Measurements from ENCODE around the gene NDUFS1. TPM values are rescaled to one million over a fixed set of nuclear protein-coding genes. Genes with fewer than 3 reads are reported as not detected.
A peak's percentile ranks its signal among the peaks of the same experiment; 100 is the strongest.

NDUFS1 gene
- total and polyA plus RNA-seq, 4 donors, result 16.3 to 87.4 (median 60.5) TPM

DNA sequence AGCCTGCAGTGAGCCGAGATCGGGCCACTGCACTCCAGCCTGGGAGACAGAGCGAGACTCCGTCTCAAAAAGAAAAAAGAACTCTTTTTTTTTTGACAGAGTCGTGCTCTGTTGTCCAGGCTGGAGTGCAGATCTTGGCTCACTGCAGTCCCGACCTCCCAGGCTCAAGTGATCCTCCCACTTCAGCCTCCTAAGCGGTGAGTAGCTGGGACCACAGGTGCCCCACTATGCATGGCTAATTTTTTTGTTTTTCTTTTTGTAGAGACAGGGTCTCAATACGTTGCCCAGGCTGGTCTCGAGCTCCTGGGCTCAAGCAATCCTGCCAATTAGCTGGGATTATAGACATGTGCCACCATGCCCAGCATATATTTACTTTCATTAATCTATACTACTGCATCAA lies 60.8 kb downstream of the NDUFS1 start:
- no peaks in the 10 kb centered on the region for H3K4me1 ChIP-seq (ENCODE audit: control insufficient read depth in 5 of 5, insufficient read depth in 5 of 5, low read length in 5 of 5)
- no peak overlapping the region for H3K9ac ChIP-seq (ENCODE audit: insufficient read depth in 1 of 2, low read length in 2 of 2)
- no peak for DNase-seq
- WGBS, 2 donors, result 71 to 85% methylated on average over 9 of the region's 9 CpGs
- H3K9me3 ChIP-seq (ENCODE audit: control insufficient read depth in 4 of 4, insufficient read depth in 3 of 4, low read length in 3 of 4), result no peaks in the 10 kb centered on the region
- H3K4me3 ChIP-seq, result no peak overlapping the region
- TF ChIP-seq, protein P1, sequence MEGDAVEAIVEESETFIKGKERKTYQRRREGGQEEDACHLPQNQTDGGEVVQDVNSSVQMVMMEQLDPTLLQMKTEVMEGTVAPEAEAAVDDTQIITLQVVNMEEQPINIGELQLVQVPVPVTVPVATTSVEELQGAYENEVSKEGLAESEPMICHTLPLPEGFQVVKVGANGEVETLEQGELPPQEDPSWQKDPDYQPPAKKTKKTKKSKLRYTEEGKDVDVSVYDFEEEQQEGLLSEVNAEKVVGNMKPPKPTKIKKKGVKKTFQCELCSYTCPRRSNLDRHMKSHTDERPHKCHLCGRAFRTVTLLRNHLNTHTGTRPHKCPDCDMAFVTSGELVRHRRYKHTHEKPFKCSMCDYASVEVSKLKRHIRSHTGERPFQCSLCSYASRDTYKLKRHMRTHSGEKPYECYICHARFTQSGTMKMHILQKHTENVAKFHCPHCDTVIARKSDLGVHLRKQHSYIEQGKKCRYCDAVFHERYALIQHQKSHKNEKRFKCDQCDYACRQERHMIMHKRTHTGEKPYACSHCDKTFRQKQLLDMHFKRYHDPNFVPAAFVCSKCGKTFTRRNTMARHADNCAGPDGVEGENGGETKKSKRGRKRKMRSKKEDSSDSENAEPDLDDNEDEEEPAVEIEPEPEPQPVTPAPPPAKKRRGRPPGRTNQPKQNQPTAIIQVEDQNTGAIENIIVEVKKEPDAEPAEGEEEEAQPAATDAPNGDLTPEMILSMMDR (IDR thresholded peaks at IDR 0.05; ENCODE audit: control extremely low read depth, extremely low read depth), result no peak
- no peaks in the 10 kb centered on the region for H3K27me3 ChIP-seq (ENCODE audit: control insufficient read depth in 3 of 3, insufficient read depth in 3 of 3, low read length in 2 of 3)
- H3K36me3 ChIP-seq (ENCODE audit: control insufficient read depth in 4 of 4, insufficient read depth in 4 of 4, low read length in 4 of 4), result peaks cover 0 to 3% (median 0%) of the 10 kb centered on the region in 4 donors
- no peak for ATAC-seq (ENCODE audit: insufficient read depth, low FRiP score)
- H3K27ac ChIP-seq (ENCODE audit: low read depth in 1 of 2, low read length in 1 of 2), result no peak overlapping the region

DNA sequence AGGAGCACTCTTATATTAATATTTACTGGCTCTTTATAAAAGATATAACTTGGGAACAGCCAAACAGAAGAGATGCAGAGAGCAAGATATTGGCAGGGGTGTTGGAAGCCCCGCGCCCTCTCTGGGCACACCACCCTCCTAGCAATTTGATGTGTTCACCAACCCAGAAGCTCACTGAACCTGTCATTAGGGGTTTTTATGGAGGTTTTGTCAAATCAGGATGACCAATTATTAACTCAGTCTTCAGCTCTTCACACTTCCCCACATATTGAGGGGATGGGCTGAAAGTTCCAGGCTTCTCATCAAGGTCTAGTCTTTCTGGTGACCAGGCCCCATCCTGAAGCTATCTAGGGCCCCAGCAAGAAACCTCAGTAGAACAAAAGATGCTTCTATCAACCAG lies 62.4 kb downstream of the NDUFS1 start:
- WGBS, 2 donors, result 92 to 100% methylated on average over 2 of the region's 2 CpGs
- H3K4me1 ChIP-seq (ENCODE audit: control insufficient read depth in 5 of 5, insufficient read depth in 5 of 5, low read length in 5 of 5), result no peaks in the 10 kb centered on the region
- H3K36me3 ChIP-seq (ENCODE audit: control insufficient read depth in 4 of 4, insufficient read depth in 4 of 4, low read length in 4 of 4), result peaks cover 0 to 4% (median 1%) of the 10 kb centered on the region in 4 donors
- H3K9ac ChIP-seq (ENCODE audit: insufficient read depth in 1 of 2, low read length in 2 of 2), result no peak overlapping the region
- no peak overlapping the region for H3K27ac ChIP-seq (ENCODE audit: low read depth in 1 of 2, low read length in 1 of 2)
- no peak overlapping the region for H3K4me3 ChIP-seq
- H3K27me3 ChIP-seq (ENCODE audit: control insufficient read depth in 3 of 3, insufficient read depth in 3 of 3, low read length in 2 of 3), result no peaks in the 10 kb centered on the region
- DNase-seq, result no peak
- H3K9me3 ChIP-seq (ENCODE audit: control insufficient read depth in 4 of 4, insufficient read depth in 3 of 4, low read length in 3 of 4), result no peaks in the 10 kb centered on the region
- ATAC-seq (ENCODE audit: insufficient read depth, low FRiP score), result no peak
- TF ChIP-seq, protein P1 (IDR thresholded peaks at IDR 0.05; ENCODE audit: control extremely low read depth, extremely low read depth), result no peak

DNA sequence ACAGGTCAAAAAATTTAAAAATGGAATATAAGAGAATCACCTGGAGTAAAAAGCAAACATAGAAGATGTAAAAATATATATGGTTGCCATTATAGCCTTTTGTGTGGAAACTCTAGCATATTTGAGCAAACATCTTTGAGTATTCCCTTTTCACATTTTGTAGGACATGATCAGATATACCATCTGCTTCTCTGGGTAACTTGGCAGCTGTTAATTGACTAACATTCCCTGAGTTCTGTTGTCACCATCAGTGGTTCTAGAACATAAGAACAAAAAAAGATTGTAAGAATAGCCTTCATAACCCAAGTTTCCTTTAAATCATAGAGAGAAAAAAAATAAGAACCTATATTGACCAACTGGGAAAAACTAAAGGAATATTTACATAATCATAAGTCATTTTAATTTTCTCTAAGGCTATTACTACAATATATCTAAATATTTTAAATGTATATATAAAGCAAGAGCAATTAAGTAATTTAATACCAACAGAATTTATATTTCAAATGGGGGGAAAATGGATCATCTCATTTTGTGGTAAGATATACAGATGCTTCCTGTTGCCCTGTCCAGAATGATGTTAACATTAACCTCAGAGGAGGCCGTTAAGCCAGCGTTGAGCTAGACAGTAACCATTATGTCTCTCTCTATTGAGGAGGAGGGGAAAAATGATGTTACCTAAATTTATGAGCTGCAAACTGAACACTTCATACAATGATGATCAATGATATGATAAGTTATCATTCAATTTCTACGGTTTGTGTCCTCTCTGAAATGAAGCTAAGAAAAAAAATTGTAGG lies 63.5 kb downstream of the NDUFS1 start:
- WGBS, 2 donors, result 16 to 45% methylated on average over 3 of the region's 3 CpGs
- peaks cover 0 to 6% (median 1%) of the 10 kb centered on the region in 4 donors for H3K36me3 ChIP-seq (ENCODE audit: control insufficient read depth in 4 of 4, insufficient read depth in 4 of 4, low read length in 4 of 4)
- no peak for ATAC-seq (ENCODE audit: insufficient read depth, low FRiP score)
- no peak overlapping the region for H3K4me3 ChIP-seq
- no peaks in the 10 kb centered on the region for H3K4me1 ChIP-seq (ENCODE audit: control insufficient read depth in 5 of 5, insufficient read depth in 5 of 5, low read length in 5 of 5)
- H3K9ac ChIP-seq (ENCODE audit: insufficient read depth in 1 of 2, low read length in 2 of 2), result no peak overlapping the region
- H3K27ac ChIP-seq (ENCODE audit: low read depth in 1 of 2, low read length in 1 of 2), result no peak overlapping the region
- H3K9me3 ChIP-seq (ENCODE audit: control insufficient read depth in 4 of 4, insufficient read depth in 3 of 4, low read length in 3 of 4), result no peaks in the 10 kb centered on the region
- peak in 1 of 3 donors; percentile 10 for DNase-seq
- no peaks in the 10 kb centered on the region for H3K27me3 ChIP-seq (ENCODE audit: control insufficient read depth in 3 of 3, insufficient read depth in 3 of 3, low read length in 2 of 3)
- TF ChIP-seq, protein P1 (IDR thresholded peaks at IDR 0.05; ENCODE audit: control extremely low read depth, extremely low read depth), result no peak
